Skeletal muscle satellite cell (primary cell): ENCODE results near the gene UHRF2.
"Not testable (repeated sequence)": the region's sequence is repeated elsewhere in the genome, so short reads cannot be mapped to it uniquely, and the experiment has no call there.

Experiments
- H3K27me3 ChIP-seq: 2 replicates; pipeline ENCODE4 v1.7.0; 2013; ENCODE audit warnings: low read length; ENCODE audit not compliant: control insufficient read depth, insufficient read depth
- H3K36me3 ChIP-seq: 2 replicates; pipeline ENCODE4 v1.7.0; 2013; ENCODE audit warnings: mild to moderate bottlenecking, control low read depth, low read length; ENCODE audit not compliant: insufficient read depth
- H3K4me1 ChIP-seq: 2 replicates; pipeline ENCODE4 v1.7.0; 2013; ENCODE audit warnings: low read length; ENCODE audit not compliant: control insufficient read depth, insufficient read depth
- H3K4me2 ChIP-seq: 2 replicates; pipeline ENCODE4 v1.7.0; 2013; ENCODE audit warnings: mild to moderate bottlenecking, low read length
- H3K4me3 ChIP-seq: 2 replicates; pipeline ENCODE4 v1.7.0; 2013; ENCODE audit warnings: low read length
- H3K9ac ChIP-seq: 2 replicates; pipeline ENCODE4 v1.7.0; 2013; ENCODE audit warnings: mild to moderate bottlenecking, low read depth, low read length, moderate library complexity
- H3K9me3 ChIP-seq: replicated peaks from 2 replicates; pipeline ENCODE4 v1.7.0; 2013; ENCODE audit warnings: mild to moderate bottlenecking, control low read depth, low read length

UHRF2 gene

DNA sequence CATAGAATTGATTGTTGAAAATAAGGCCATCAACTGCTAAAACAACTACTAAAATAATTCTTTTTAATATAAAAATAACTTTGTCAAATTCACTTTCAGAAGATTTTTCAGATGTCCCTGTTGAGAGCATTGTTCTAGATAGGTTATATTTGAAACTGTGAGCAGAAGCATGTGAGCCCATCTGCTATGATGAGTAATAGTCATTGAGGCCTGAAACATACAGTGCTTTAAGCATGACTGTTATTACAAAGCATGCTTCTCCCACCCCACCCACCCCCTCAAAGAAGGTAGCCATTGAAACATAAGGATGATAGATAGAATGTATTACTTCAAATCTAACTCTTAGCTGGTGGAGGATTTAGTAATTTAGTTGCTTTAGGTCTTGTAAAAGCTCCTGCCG, 86.0 kb downstream of the UHRF2 start:
- H3K4me3 ChIP-seq = no peak overlapping the region
- no peak overlapping the region for H3K4me2 ChIP-seq
- H3K27me3 ChIP-seq = no peaks in the 10 kb centered on the region
- peaks cover 74% of the 10 kb centered on the region for H3K36me3 ChIP-seq
- H3K9me3 ChIP-seq = no peaks in the 10 kb centered on the region
- peaks cover 28% of the 10 kb centered on the region for H3K4me1 ChIP-seq
- H3K9ac ChIP-seq = no peak overlapping the region

- H3K4me2 ChIP-seq = no peak overlapping the region
- H3K4me1 ChIP-seq = peaks cover 33% of the 10 kb centered on the region
- H3K9me3 ChIP-seq = no peaks in the 10 kb centered on the region
- no peaks in the 10 kb centered on the region for H3K27me3 ChIP-seq
- no peak overlapping the region for H3K9ac ChIP-seq
- no peak overlapping the region for H3K4me3 ChIP-seq
- H3K36me3 ChIP-seq = peaks cover 81% of the 10 kb centered on the region
Measured at GRCh38 chr9:6501526-6502210, 88.7 kb downstream of the UHRF2 start.

GRCh38 chr9:6502399-6502798, 89.4 kb downstream of the UHRF2 start:
- Histone ChIP-seq H3K9ac (no peak overlapping the region), H3K4me2 (no peak overlapping the region), H3K27me3 (no peaks in the 10 kb centered on the region), H3K4me1 (peaks cover 34% of the 10 kb centered on the region), H3K9me3 (no peaks in the 10 kb centered on the region), H3K4me3 (no peak overlapping the region), H3K36me3 (peaks cover 81% of the 10 kb centered on the region)

DNA sequence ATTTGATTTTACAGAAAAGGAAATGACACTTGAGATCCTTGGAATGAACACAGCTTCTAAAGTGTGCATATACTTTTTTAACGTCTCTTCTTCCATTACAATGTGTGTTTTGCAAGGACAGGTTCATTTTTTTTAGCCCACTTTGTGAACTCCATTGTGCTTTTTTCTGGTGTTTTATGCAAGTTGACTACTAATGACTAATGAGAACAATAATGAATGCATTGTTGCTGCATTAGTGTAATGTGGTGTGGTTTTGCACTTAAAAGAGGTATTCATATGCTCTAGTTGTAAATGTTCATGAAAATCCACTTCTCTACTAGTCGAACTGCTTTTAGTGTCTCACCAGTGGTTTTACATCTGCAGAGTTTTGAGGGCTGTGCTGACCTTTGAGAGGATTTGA, 93.6 kb downstream of the UHRF2 start:
- Histone ChIP-seq H3K4me3 (no peak overlapping the region), H3K9ac (no peak overlapping the region), H3K4me1 (peaks cover 20% of the 10 kb centered on the region), H3K36me3 (peaks cover 79% of the 10 kb centered on the region), H3K27me3 (no peaks in the 10 kb centered on the region), H3K9me3 (no peaks in the 10 kb centered on the region), H3K4me2 (no peak overlapping the region)

DNA sequence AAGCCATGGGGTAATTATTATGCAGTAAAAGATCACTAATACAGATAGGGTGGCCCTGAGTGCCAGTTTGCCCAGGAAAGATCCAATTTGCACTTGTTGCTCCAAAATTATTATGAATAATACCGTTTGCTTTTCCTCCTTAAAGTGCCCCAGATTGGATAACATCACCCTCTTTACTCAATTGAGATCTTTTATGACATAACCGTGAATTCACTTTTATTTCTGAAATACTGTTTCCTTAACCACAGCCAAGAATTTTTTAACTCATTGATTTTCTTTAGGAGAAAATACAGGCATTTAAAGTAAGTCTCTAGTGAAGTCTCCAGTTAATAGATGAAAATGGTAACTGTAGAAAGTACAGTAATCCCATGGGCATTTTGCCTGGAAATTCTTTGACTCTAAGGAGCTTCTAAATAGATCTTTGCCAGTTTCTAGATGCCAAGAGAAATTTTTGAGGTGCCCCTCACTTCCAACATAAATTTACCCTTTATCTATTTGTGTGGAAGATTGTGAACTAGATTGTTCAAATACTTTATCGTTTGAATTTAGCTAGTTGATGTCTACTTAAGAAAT, 99.2 kb downstream of the UHRF2 start:
- H3K27me3 ChIP-seq = no peaks in the 10 kb centered on the region

GRCh38 chr9:6522263-6522662, 109.3 kb downstream of the UHRF2 start:
- no peaks in the 10 kb centered on the region for H3K9me3 ChIP-seq
- H3K4me2 ChIP-seq = no peak overlapping the region
- peaks cover 37% of the 10 kb centered on the region for H3K36me3 ChIP-seq
- H3K9ac ChIP-seq = no peak overlapping the region
- no peaks in the 10 kb centered on the region for H3K27me3 ChIP-seq
- peaks cover 11% of the 10 kb centered on the region for H3K4me1 ChIP-seq
- H3K4me3 ChIP-seq = no peak overlapping the region

More for the DNA sequence above, 99.2 kb downstream of the UHRF2 start:
- peaks cover 9% of the 10 kb centered on the region for H3K4me1 ChIP-seq
- peaks cover 47% of the 10 kb centered on the region for H3K36me3 ChIP-seq
- no peak overlapping the region for H3K9ac ChIP-seq
- H3K4me2 ChIP-seq = no peak overlapping the region
- H3K4me3 ChIP-seq = no peak overlapping the region
- H3K9me3 ChIP-seq = no peaks in the 10 kb centered on the region

- Histone ChIP-seq H3K4me3 (no peak overlapping the region), H3K36me3 (peaks cover 24% of the 10 kb centered on the region), H3K4me2 (no peak overlapping the region), H3K4me1 (peaks cover 17% of the 10 kb centered on the region), H3K9me3 (no peaks in the 10 kb centered on the region), H3K9ac (no peak overlapping the region), H3K27me3 (no peaks in the 10 kb centered on the region)
Measured at GRCh38 chr9:6525326-6526045, 112.5 kb downstream of the UHRF2 start.

DNA sequence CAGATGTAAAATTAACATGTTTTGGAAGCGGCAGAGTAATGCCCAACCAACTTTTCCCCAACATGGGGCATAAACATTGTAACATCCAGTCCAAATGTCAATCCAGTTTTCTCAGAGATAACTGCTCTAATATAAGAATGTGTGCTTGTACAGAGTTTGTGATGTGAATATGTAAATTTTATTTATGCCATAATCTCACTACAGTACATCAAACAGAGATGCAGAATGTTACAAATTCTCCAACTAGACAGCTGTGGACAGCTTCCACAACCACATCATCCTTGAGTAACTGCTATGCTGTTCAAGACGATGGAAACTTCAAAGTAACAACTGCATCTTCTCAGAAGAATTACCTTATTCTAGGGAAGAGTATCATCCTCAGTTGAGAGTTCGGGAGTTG, 122.6 kb downstream of the UHRF2 start:
- H3K4me2 ChIP-seq = no peak overlapping the region
- no peak overlapping the region for H3K4me3 ChIP-seq
- H3K27me3 ChIP-seq = no peaks in the 10 kb centered on the region
- H3K9ac ChIP-seq = no peak overlapping the region
- peaks cover 9% of the 10 kb centered on the region for H3K4me1 ChIP-seq
- H3K36me3 ChIP-seq = no peaks in the 10 kb centered on the region
- no peaks in the 10 kb centered on the region for H3K9me3 ChIP-seq

DNA sequence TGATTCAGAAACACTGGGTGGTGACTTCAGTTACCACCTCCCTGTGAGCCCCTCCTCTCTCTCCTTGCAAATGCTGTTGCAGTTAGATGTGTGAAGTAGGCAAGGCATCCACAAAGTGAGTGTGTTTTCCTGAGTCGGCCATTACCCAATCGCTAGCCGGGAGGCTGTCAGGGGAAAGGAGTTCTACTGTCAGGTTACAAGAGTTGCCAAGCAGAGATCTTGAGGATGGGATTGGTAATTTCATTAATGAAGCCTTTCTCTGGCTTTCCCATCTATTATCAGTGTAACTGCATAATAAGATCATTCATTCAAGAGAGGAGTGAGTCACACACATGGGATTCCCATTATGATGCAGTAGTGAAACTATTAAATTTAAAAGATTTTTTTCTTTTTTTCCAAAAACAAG, 125.7 kb downstream of the UHRF2 start:
- no peaks in the 10 kb centered on the region for H3K9me3 ChIP-seq
- H3K4me2 ChIP-seq = no peak overlapping the region

GRCh38 chr9:6542617-6543016, 129.6 kb downstream of the UHRF2 start:
- H3K27me3 ChIP-seq, H3K4me3 ChIP-seq, H3K9ac ChIP-seq, H3K4me2 ChIP-seq, H3K4me1 ChIP-seq, H3K9me3 ChIP-seq, H3K36me3 ChIP-seq: not testable (repeated sequence)

More for the DNA sequence above, 125.7 kb downstream of the UHRF2 start:
- H3K36me3 ChIP-seq = no peaks in the 10 kb centered on the region
- H3K27me3 ChIP-seq = no peaks in the 10 kb centered on the region
- H3K9ac ChIP-seq = no peak overlapping the region
- H3K4me1 ChIP-seq = peaks cover 6% of the 10 kb centered on the region
- no peak overlapping the region for H3K4me3 ChIP-seq

- H3K36me3 ChIP-seq = no peaks in the 10 kb centered on the region
- peaks cover 9% of the 10 kb centered on the region for H3K4me1 ChIP-seq
- H3K9ac ChIP-seq = no peak overlapping the region
- H3K4me2 ChIP-seq = no peak overlapping the region
- no peak overlapping the region for H3K4me3 ChIP-seq
- no peaks in the 10 kb centered on the region for H3K27me3 ChIP-seq
- H3K9me3 ChIP-seq = no peaks in the 10 kb centered on the region
Measured at GRCh38 chr9:6543204-6543603, 130.2 kb downstream of the UHRF2 start.
